IPS DF 4.7 (cell line): ENCODE data around the gene PARD3.
"Not testable (repeated sequence)": the region's sequence is repeated elsewhere in the genome, so short reads cannot be mapped to it uniquely, and the experiment has no call there.

Experiments used
- DNase-seq: peaks from one replicate; pipeline ENCODE4 v3.0.0-alpha.2; 2013; ENCODE audit warnings: low spot score; ENCODE audit errors: extremely low read depth

PARD3 gene

GRCh38 chr10:34281661-34282582, 533.2 kb downstream of the PARD3 start:
- no peak for DNase-seq

- no peak for DNase-seq
Measured at GRCh38 chr10:34280599-34281374, 534.3 kb downstream of the PARD3 start.

- DNase-seq: no peak
Measured at GRCh38 chr10:34275626-34276130, 539.4 kb downstream of the PARD3 start.

GRCh38 chr10:34274906-34275305, 540.2 kb downstream of the PARD3 start:
- no peak for DNase-seq

- DNase-seq: no peak
Measured at GRCh38 chr10:34273340-34273739, 541.8 kb downstream of the PARD3 start.

- no peak for DNase-seq
Measured at GRCh38 chr10:34272316-34272715, 542.8 kb downstream of the PARD3 start.

GRCh38 chr10:34268410-34268809, 546.7 kb downstream of the PARD3 start:
- DNase-seq: not testable (repeated sequence)

- no peak for DNase-seq
Measured at GRCh38 chr10:34262985-34263384, 552.1 kb downstream of the PARD3 start.

- no peak for DNase-seq
Measured at GRCh38 chr10:34260904-34261303, 554.2 kb downstream of the PARD3 start.

GRCh38 chr10:34256216-34256615, 558.9 kb downstream of the PARD3 start:
- DNase-seq: no peak

- no peak for DNase-seq
Measured at GRCh38 chr10:34255035-34255434, 560.1 kb downstream of the PARD3 start.

GRCh38 chr10:34254596-34254995, 560.5 kb downstream of the PARD3 start:
- no peak for DNase-seq

- no peak for DNase-seq
Measured at GRCh38 chr10:34252111-34252510, 563.0 kb downstream of the PARD3 start.

GRCh38 chr10:34251177-34251576, 563.9 kb downstream of the PARD3 start:
- DNase-seq: no peak

GRCh38 chr10:34250722-34251121, 564.4 kb downstream of the PARD3 start:
- no peak for DNase-seq

GRCh38 chr10:34249634-34250033, 565.5 kb downstream of the PARD3 start:
- DNase-seq: no peak

- no peak for DNase-seq
Measured at GRCh38 chr10:34247560-34247959, 567.5 kb downstream of the PARD3 start.

GRCh38 chr10:34244756-34245484, 570.2 kb downstream of the PARD3 start:
- no peak for DNase-seq

GRCh38 chr10:34241226-34242000, 573.7 kb downstream of the PARD3 start:
- DNase-seq: no peak

- no peak for DNase-seq
Measured at GRCh38 chr10:34240039-34240438, 575.1 kb downstream of the PARD3 start.
